Activated CD8-positive, alpha-beta T cell treated with anti-CD3 and anti-CD28 coated beads for 36 hours (primary cell): ENCODE measurements around the gene PAK5. TPM values are rescaled to one million over a fixed set of nuclear protein-coding genes. Genes with fewer than 3 reads are reported as not detected.

ENCODE experiments used
- ATAC-seq: fragments of 200-7000 bp; cut with Tn5 transposase; one replicate; pipeline ENCODE4 v1.10.0; 2021; ENCODE audit warnings: mild to moderate bottlenecking, moderate library complexity
- CTCF ChIA-PET: fragments of 350-600 bp; sonication (Branson Sonifier 250); formaldehyde crosslinking; loops from one replicate; lab custom pipeline; 2021; ENCODE audit warnings: antibody characterized with exemption; lab: Charles Lee
- POLR2A ChIA-PET: fragments of 350-600 bp; sonication (Branson Sonifier 250); formaldehyde crosslinking; loops from one replicate; lab custom pipeline; 2021; ENCODE audit warnings: antibody characterized with exemption; lab: Charles Lee
- DNase-seq: peaks from one replicate; pipeline ENCODE4 v3.0.0-alpha.2; 2020
- H3K27ac Mint-ChIP-seq: one replicate; pipeline ENCODE4 v1.8.0; 2021; ENCODE audit warnings: mild to moderate bottlenecking, mixed read lengths
- H3K27me3 Mint-ChIP-seq: one replicate; pipeline ENCODE4 v1.8.0; 2021; ENCODE audit warnings: mixed read lengths
- H3K36me3 Mint-ChIP-seq: one replicate; pipeline ENCODE4 v1.8.0; 2021; ENCODE audit warnings: low read depth, mixed read lengths
- H3K4me1 Mint-ChIP-seq: one replicate; pipeline ENCODE4 v1.8.0; 2021; ENCODE audit warnings: low read depth, mixed read lengths
- H3K4me3 Mint-ChIP-seq: one replicate; pipeline ENCODE4 v1.8.0; 2021; ENCODE audit warnings: mild to moderate bottlenecking, moderate library complexity, mixed read lengths
- H3K9me3 Mint-ChIP-seq: one replicate; pipeline ENCODE4 v1.8.0; 2021; ENCODE audit warnings: mixed read lengths
- intact Hi-C: fragments of 100-400 bp; cut with micrococcal nuclease; formaldehyde crosslinking; loops from one replicate; pipeline ENCODE4 v1.10.0; 2022
- total RNA-seq, 2 experiments: library from RNA; stranded (reverse); gene quantifications; one replicate each; pipeline ENCODE4 v1.2.3, GENCODE V29; 2021
- TF ChIP-seq, protein P1 (sequence below): fragments of 200-600 bp; IDR thresholded peaks from one replicate; pipeline ENCODE4 v1.8.0; 2022; ENCODE audit warnings: antibody characterized with exemption, mild to moderate bottlenecking

The PAK5 gene
- total RNA-seq, 2 experiments from 2014 or later: not detected

DNA sequence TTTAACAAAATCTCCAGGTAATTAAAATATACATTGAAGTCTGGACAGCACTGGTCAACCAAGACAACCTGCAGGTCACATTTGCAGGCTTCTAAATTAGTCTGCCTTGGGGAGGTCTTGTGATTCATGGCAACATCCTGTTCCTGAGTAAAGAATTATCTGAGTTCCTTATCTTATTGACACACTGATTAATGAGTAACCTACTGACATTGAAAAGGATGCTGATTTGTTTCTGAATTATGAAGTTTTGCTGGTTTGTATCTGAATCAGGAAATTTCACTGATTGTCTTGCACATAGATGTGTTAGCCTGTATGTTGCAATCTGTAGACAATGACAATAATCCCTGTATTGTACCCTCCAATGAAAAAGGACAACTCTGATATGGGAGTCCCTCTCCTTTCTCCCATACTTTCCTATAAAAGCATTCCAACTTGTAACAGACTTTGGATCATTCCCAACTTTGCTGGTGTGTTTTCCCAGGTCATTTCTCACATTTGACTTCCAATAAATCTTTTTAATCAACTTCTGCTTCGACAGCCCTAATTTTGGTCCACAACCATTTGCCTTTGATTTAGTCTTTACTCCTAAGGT lies 244.5 kb downstream of the PAK5 start:
- DNase-seq: no peak
- no peaks in the 10 kb centered on the region for H3K4me1 Mint-ChIP-seq
- no peak overlapping the region for H3K27ac Mint-ChIP-seq
- H3K27me3 Mint-ChIP-seq: no peaks in the 10 kb centered on the region
- H3K9me3 Mint-ChIP-seq: no peaks in the 10 kb centered on the region
- no peak overlapping the region for H3K4me3 Mint-ChIP-seq
- no peak for ATAC-seq
- POLR2A ChIA-PET: no interaction called here
- intact Hi-C loops: no loop called here
- CTCF ChIA-PET: no interaction called here
- TF ChIP-seq, protein P1, sequence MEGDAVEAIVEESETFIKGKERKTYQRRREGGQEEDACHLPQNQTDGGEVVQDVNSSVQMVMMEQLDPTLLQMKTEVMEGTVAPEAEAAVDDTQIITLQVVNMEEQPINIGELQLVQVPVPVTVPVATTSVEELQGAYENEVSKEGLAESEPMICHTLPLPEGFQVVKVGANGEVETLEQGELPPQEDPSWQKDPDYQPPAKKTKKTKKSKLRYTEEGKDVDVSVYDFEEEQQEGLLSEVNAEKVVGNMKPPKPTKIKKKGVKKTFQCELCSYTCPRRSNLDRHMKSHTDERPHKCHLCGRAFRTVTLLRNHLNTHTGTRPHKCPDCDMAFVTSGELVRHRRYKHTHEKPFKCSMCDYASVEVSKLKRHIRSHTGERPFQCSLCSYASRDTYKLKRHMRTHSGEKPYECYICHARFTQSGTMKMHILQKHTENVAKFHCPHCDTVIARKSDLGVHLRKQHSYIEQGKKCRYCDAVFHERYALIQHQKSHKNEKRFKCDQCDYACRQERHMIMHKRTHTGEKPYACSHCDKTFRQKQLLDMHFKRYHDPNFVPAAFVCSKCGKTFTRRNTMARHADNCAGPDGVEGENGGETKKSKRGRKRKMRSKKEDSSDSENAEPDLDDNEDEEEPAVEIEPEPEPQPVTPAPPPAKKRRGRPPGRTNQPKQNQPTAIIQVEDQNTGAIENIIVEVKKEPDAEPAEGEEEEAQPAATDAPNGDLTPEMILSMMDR: no peak
- no peaks in the 10 kb centered on the region for H3K36me3 Mint-ChIP-seq

DNA sequence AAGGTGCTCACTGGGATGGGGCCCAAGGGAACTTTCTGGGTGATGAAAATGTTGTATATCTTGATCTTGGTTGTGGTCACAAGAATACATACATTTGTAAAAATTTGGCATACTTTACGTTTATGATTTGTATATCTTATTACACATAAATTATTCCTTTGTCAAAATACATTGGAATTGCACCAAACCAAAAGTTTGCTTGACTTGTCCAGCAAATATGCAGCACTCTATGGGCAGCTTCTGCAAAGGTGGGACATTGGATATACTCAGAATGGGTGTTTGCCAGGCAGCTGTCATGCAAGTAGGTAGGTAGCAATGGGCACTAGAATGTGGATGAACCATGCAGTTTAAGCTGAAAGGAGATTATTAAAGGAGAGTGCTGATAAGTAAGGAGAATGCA lies 246.5 kb downstream of the PAK5 start:
- Mint-ChIP-seq H3K4me3 (no peak overlapping the region), H3K36me3 (no peaks in the 10 kb centered on the region), H3K9me3 (no peaks in the 10 kb centered on the region), H3K4me1 (no peaks in the 10 kb centered on the region), H3K27me3 (peaks cover 2% of the 10 kb centered on the region), H3K27ac (no peak overlapping the region)
- ChIA-PET POLR2A (interaction anchor here (0.6 kb wide), 1 partner anchor 798 kb away, joined by 3 read pairs; no protein-coding TSS in a partner anchor), CTCF (no interaction called here)
- ATAC-seq (no peak), DNase-seq (no peak)
- intact Hi-C loops: no loop called here
- TF ChIP-seq, protein P1: no peak

DNA sequence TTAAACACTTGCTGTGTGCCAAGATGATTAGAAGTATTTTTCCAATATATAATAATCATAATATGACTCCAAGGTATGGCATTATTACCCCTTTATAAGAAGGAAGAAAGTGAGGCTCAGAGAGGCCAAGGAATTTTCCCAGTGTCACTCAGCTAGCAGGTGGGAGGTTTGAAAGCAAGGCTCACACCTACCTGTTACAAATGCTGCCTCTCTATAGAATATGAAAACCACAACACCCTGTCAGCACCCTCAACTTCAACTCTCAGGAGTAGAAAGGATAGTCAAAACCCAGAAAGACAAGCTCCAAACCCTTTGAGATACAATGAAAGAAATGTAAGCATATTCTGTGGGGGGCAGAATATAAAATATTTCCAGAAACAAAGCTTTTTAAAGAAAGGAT lies 247.8 kb downstream of the PAK5 start:
- Mint-ChIP-seq H3K9me3 (no peaks in the 10 kb centered on the region), H3K27ac (no peak overlapping the region), H3K27me3 (peaks cover 2% of the 10 kb centered on the region), H3K4me1 (no peaks in the 10 kb centered on the region), H3K4me3 (no peak overlapping the region), H3K36me3 (no peaks in the 10 kb centered on the region)
- no peak for DNase-seq
- TF ChIP-seq, protein P1: no peak
- POLR2A ChIA-PET: no interaction called here
- intact Hi-C loops: no loop called here
- no peak for ATAC-seq
- CTCF ChIA-PET: no interaction called here

DNA sequence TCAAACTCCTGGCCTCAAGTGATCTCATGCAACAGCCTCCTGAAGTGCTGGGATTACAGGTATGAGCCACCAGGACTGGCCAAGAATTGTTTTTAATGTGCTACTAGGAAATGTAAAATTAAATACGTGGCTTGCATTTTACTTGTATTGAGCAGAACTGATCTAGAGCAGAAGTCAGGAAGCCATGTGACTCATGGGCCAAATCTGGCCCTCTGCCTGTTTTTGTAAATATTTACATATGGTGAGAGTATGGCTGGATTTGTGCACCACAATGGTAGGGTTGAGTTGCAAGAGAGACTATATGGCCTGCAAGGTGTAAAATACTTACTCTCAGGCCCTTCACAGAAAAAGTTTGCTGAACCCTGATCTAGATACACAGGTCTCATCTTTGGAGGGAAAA lies 248.7 kb downstream of the PAK5 start:
- no peak for ATAC-seq
- Mint-ChIP-seq H3K36me3 (no peaks in the 10 kb centered on the region), H3K9me3 (no peaks in the 10 kb centered on the region), H3K27me3 (peaks cover 2% of the 10 kb centered on the region), H3K4me1 (no peaks in the 10 kb centered on the region), H3K27ac (no peak overlapping the region), H3K4me3 (no peak overlapping the region)
- CTCF ChIA-PET: no interaction called here
- POLR2A ChIA-PET: no interaction called here
- TF ChIP-seq, protein P1: no peak
- DNase-seq: no peak
- intact Hi-C loops: no loop called here

DNA sequence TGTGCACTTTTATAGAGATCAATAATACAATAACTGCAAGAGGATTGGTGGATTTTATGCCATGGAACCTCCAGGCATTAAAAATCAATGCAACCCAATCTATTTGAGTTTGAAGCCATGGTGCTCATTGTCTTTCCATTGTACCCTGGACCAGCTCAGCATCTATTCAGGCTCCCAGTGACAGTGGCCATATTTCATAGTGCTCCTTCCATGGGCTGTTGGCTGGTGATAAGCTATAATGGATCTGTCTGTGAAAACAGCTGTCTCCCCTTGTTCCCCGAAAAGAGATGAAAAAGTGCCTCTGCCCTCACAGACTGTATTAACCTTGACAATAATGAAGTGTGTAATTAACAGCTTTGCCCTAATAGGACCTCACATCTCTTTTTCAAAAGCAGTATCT lies 250.2 kb downstream of the PAK5 start:
- no peak overlapping the region for H3K4me3 Mint-ChIP-seq
- ATAC-seq (no peak), DNase-seq (no peak)
- H3K36me3 Mint-ChIP-seq: no peaks in the 10 kb centered on the region
- POLR2A ChIA-PET: no interaction called here
- TF ChIP-seq, protein P1: no peak
- H3K27ac Mint-ChIP-seq: no peak overlapping the region
- CTCF ChIA-PET: interaction anchor here (1.0 to 1.6 kb wide), 2 partner anchors 14 to 181 kb away, joined by 3 to 4 read pairs; no protein-coding TSS in a partner anchor
- no peaks in the 10 kb centered on the region for H3K9me3 Mint-ChIP-seq
- peaks cover 2% of the 10 kb centered on the region for H3K27me3 Mint-ChIP-seq
- H3K4me1 Mint-ChIP-seq: no peaks in the 10 kb centered on the region
- intact Hi-C loops: no loop called here
